Prostate gland (tissue), 2 donors: ENCODE measurements around the gene SUMO3.

Source experiments
- POLR2A ChIP-seq: fragments of 450-650 bp; IDR thresholded peaks from one replicate; pipeline ENCODE4 v1.6.1; 2016; ENCODE audit warnings: antibody characterized with exemption, mild to moderate bottlenecking
- POLR2AphosphoS5 ChIP-seq: sonication (generic); formaldehyde crosslinking; IDR thresholded peaks from one replicate; pipeline ENCODE4 v1.6.1; 2017; ENCODE audit warnings: antibody characterized with exemption
- TF ChIP-seq, protein P1 (sequence below), 4 experiments: fragments of 200-600 bp in 2 of 4; fragments of 450-650 bp in 2 of 4; sonication (generic) in 2 of 4; IDR thresholded peaks; 1 replicate in 3 of 4; 2 replicates in 1 of 4; pipeline ENCODE4 v1.5.1; 2016 to 2019; ENCODE audit warnings: antibody characterized with exemption in 4 of 4, mild to moderate bottlenecking in 2 of 4, moderate library complexity in 2 of 4

- TF ChIP-seq, protein P1, sequence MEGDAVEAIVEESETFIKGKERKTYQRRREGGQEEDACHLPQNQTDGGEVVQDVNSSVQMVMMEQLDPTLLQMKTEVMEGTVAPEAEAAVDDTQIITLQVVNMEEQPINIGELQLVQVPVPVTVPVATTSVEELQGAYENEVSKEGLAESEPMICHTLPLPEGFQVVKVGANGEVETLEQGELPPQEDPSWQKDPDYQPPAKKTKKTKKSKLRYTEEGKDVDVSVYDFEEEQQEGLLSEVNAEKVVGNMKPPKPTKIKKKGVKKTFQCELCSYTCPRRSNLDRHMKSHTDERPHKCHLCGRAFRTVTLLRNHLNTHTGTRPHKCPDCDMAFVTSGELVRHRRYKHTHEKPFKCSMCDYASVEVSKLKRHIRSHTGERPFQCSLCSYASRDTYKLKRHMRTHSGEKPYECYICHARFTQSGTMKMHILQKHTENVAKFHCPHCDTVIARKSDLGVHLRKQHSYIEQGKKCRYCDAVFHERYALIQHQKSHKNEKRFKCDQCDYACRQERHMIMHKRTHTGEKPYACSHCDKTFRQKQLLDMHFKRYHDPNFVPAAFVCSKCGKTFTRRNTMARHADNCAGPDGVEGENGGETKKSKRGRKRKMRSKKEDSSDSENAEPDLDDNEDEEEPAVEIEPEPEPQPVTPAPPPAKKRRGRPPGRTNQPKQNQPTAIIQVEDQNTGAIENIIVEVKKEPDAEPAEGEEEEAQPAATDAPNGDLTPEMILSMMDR (IDR thresholded peaks at IDR 0.05): no peak
- TF ChIP-seq POLR2AphosphoS5: no peak
- TF ChIP-seq POLR2A: no peak
These were observed 59.7 kb downstream of the SUMO3 start for GRCh38 chr21:44758141-44758561.
